Erythroblast (primary cell): ENCODE results near the gene CDC25B.

Experiments
- GATA1 ChIP-seq: IDR thresholded peaks from 2 replicates; pipeline ENCODE4 v1.6.1; 2011; ENCODE audit warnings: low read depth, mild to moderate bottlenecking, control low read depth, low read length, moderate library complexity
- POLR2A ChIP-seq: IDR thresholded peaks from 2 replicates; pipeline ENCODE4 v1.6.1; 2011; ENCODE audit warnings: mild to moderate bottlenecking, low read length

DNA sequence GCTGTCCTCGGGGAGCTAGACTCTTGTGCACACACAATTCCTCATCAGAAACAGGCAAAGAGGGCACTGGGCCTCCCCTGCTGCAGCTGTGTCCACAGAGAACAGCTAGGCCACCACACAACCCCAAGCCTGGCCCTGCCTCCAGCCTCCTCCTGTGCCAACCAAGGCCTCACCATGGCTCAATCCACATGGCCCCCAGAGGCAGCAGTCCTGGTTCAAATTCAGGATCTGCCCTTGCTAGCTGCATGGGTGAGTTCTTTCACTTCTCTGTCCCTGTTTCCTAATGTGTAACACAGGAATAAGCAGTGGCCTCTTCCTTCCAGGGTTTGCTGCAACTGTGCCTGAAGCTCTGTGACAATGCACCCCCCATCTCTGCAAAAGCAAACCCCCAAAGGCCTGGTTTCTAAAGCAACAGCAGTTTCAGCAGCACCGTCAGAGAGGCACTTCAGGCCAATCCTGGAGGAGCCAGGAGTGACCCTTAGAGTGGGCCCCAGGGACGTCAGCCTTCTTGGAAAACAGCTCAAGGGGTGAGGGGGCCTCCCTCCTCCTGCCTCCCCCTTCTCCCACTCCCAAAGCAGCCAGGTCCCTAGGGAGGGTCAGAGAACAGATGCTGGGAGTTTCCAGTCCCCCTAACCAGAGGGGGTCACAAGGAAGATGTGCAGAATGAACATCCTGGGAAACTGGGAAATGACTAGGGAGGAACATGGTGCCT, 30.8 kb upstream of the CDC25B start:
- TF ChIP-seq POLR2A: no peak
- TF ChIP-seq GATA1: no peak
